GM12875 (cell line): ENCODE measurements around the gene TXNRD1.

ENCODE experiments used
- H3K4me3 ChIP-seq: one replicate; pipeline ENCODE4 v1.5.1; 2011; ENCODE audit warnings: low read depth, low read length, control low read depth
- CTCF ChIP-seq: IDR thresholded peaks from 2 replicates; pipeline ENCODE4 v1.5.1; 2011; ENCODE audit warnings: low read depth, mild to moderate bottlenecking, control low read depth, inconsistent platforms, low read length, moderate library complexity, borderline replicate concordance; ENCODE audit not compliant: insufficient read depth

Gene TXNRD1

DNA sequence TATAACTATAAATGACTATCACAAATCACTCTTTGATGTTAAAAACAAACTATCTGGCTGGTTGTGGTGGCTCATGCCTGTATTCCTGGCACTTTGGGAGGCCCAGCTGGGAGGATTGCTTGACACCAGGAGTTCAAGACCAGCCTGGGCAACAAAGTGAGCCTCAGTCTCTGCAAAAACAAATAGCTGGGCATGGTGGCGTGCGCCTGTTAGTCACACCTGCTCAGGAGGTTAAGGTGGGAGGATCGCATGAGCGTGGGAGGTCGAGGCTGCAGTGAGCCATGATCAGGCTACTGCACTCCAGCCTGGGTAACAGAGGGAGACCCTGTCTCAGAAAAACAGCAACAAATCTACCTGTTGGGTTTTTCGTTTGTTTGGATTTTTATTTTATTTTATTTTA is 5.4 kb downstream of the TXNRD1 start:
- no peak overlapping the region for H3K4me3 ChIP-seq
- TF ChIP-seq CTCF = no peak

- TF ChIP-seq CTCF = no peak
- no peak overlapping the region for H3K4me3 ChIP-seq
These were observed 7.4 kb downstream of the TXNRD1 start for GRCh38 chr12:104222976-104223375.

- no peak for TF ChIP-seq CTCF
These were observed 8.1 kb downstream of the TXNRD1 start for GRCh38 chr12:104223712-104224111.

GRCh38 chr12:104226672-104227071 is 11.1 kb downstream of the TXNRD1 start:
- TF ChIP-seq CTCF = no peak
- H3K4me3 ChIP-seq = no peak overlapping the region

More at GRCh38 chr12:104223712-104224111, 8.1 kb downstream of the TXNRD1 start:
- no peak overlapping the region for H3K4me3 ChIP-seq

DNA sequence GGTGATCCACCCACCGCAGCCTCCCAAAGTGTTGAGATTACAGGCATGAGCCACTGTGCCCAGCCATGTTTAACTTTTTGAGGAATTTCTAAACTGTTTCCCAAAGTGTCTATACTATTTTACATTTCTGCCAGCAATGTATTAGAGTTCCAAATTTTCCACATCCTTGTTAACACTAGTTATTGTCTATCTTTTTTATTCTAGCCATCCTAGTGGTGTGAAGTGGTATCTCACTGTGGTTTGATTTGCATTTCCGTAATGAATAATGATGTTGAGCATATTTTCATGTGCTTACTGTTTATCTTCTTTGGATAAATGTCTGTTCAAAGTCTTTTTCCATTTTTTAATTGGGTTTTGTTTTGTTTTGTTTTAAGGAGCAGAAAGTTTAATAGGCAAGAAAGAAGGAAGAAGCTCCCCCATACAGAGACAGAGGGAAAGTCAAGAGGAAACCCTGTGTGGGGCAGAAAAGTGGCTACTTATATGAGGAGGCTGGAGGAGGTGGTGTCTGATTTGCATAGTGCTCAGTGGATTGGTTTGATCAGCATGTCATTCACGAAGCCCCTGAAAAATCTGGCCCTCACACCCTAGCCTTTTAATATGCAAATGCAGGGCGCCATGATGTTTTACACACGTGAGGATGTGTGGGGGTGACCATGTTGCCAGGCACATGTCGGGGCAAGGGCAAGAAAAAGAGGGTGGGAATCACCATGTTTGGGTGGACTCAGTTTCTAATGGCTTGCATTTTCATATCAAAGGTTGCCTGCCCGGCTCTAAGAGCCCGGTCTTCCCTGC is 14.9 kb downstream of the TXNRD1 start:
- no peak for TF ChIP-seq CTCF
- no peak overlapping the region for H3K4me3 ChIP-seq

DNA sequence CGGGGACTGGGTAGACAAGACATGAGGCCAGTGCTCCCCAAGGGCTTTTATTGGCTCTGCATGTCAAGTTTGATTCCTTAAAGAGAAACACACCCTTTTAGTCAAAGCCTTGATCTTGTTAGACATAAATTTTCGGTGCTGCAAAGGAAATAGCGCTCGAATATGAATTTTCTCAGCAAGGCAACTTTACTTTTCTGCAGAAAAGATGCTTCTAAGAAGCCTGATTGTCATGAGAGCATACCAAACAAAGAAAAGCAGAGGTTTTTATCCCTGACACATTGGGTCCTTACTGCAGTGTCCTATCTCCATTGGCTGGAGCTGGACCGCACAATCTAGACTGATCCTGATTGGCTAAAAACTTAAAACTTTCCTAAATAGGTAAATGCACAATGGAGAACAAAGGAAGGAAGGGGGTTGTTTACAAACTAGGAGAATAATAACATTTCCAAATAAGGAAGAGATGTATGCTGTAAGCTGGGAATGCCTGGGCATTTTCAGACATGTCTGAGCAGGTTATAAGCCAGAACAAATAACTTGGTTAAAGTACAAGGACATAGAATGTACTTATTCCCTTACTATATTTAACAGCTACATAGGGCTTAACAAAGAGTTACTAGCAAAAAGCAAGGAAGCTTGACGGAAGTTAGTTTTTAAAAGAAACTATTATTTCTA is 17.2 kb downstream of the TXNRD1 start:
- no peak for TF ChIP-seq CTCF

DNA sequence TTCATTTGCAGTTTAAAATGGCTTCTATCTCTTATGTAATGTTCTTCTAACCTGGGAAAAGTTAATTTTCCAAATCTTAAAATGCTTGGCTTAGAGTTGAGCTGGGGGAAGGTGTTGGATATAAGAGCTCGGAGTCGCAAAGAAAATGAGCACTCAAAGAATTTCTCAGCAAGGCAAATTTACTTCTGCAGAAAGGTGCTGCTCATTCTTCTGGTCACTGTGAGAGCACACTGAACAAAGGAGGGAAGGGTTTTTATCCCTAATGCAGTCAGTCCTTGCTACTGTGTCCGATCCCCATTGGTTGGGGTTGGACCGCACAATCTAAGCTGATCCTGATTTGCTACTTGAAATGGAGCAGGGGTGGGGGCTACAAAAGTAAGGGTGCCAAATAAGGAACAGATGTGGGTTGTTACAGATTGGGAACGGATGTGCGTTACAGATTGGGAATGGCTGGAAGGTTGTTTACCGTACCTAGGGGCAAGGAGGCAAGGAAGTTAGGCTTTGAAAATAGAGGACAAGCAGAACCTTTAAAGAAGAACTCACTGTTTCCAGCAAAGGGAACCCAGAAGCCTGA is 19.4 kb downstream of the TXNRD1 start:
- H3K4me3 ChIP-seq = no peak overlapping the region
- TF ChIP-seq CTCF = no peak

More for the DNA sequence above, 17.2 kb downstream of the TXNRD1 start:
- H3K4me3 ChIP-seq = no peak overlapping the region
